Vagina (tissue), 2 donors: Measurements from ENCODE around the gene TUBB4A.

ENCODE experiments used
- POLR2A ChIP-seq, 2 donors: fragments of 450-650 bp; IDR thresholded peaks; one replicate each; pipeline ENCODE4 v1.6.1; 2017; ENCODE audit warnings: antibody characterized with exemption in 2 of 2, mild to moderate bottlenecking in 2 of 2, moderate library complexity in 2 of 2
- POLR2AphosphoS5 ChIP-seq, 2 donors: sonication (generic); formaldehyde crosslinking; IDR thresholded peaks; one replicate each; pipeline ENCODE4 v1.9.0; 2017; ENCODE audit warnings: antibody characterized with exemption in 2 of 2, mild to moderate bottlenecking in 2 of 2, low read depth in 1 of 2; ENCODE audit not compliant: insufficient read depth in 1 of 2
- TF ChIP-seq, protein P1 (sequence below), 3 experiments: fragments of 450-650 bp in 2 of 3; fragments of 200-600 bp in 1 of 3; sonication (generic) in 1 of 3; IDR thresholded peaks; one replicate each; pipeline ENCODE4 v1.5.1; 2017 to 2019; ENCODE audit warnings: antibody characterized with exemption in 3 of 3, mild to moderate bottlenecking in 2 of 3, moderate library complexity in 2 of 3

DNA sequence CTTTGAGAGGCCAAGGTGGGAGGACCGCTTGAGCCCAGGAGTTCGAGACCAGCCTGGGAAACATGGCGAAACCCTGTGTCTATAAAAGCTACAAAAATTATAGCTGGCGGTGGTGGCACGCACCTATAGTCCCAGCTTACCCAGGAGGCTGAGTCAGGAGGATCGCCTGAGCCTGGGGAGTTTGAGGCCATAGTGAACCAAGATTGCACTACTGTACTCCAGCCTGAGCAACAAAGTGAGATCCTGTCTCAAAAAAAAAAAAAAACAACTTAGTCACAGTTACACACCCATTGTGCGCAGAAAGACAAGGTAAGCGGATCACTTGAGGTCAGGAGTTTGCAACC lies 19.8 kb downstream of the TUBB4A start:
- TF ChIP-seq, protein P1, sequence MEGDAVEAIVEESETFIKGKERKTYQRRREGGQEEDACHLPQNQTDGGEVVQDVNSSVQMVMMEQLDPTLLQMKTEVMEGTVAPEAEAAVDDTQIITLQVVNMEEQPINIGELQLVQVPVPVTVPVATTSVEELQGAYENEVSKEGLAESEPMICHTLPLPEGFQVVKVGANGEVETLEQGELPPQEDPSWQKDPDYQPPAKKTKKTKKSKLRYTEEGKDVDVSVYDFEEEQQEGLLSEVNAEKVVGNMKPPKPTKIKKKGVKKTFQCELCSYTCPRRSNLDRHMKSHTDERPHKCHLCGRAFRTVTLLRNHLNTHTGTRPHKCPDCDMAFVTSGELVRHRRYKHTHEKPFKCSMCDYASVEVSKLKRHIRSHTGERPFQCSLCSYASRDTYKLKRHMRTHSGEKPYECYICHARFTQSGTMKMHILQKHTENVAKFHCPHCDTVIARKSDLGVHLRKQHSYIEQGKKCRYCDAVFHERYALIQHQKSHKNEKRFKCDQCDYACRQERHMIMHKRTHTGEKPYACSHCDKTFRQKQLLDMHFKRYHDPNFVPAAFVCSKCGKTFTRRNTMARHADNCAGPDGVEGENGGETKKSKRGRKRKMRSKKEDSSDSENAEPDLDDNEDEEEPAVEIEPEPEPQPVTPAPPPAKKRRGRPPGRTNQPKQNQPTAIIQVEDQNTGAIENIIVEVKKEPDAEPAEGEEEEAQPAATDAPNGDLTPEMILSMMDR (IDR thresholded peaks at IDR 0.05) = no peak
- TF ChIP-seq POLR2A (IDR thresholded peaks at IDR 0.05) (no peak), POLR2AphosphoS5 (IDR thresholded peaks at IDR 0.05; ENCODE audit: insufficient read depth in 1 of 2, low read depth in 1 of 2) (no peak)
